Activated T-cell treated with anti-CD3 and anti-CD28 coated beads for 48 hours (primary cell): ENCODE measurements around the gene PDE11A.

Experiments
- DNase-seq: peaks from one replicate; pipeline ENCODE4 v3.0.0-alpha.2; 2020; ENCODE audit warnings: low read depth

PDE11A gene

DNA sequence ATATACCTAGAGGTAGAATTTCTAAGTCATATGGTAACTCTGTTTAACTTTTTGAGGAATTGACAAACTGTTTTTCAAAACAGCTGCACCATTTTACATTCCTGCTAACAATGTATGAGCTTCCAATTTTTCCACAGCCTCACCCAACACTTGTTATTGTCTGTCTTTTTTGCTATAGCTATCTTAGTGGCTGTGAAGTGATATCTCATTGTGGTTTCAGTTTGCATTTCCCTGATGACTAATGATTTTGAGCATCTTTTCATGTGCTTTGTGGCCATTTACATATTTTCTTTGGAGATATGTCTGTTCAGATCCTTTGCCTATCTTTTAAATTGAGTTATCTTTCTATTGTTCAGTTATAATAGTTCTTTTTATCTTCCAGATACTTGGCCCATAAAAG is 406.2 kb downstream of the PDE11A start:
- DNase-seq = no peak

DNA sequence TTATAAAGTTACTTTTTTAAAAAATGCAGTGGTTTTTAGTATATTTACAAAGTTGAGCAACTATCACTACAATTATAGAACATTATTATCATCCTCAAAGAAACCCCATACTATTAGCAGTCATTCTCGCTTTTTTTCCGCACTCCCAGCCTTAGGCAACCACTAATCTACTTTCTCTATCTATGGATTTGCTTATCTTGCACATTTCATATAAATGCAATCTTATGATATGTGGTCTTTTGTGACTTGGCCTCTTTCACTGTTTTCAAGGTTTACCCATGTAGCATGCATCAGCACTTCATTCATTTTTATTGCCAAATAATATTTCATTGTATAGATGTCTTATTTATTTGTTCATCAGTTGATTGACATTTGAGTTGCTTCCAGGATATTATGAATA is 406.6 kb downstream of the PDE11A start:
- no peak for DNase-seq

GRCh38 chr2:177665328-177665727 is 407.2 kb downstream of the PDE11A start:
- DNase-seq = no peak

GRCh38 chr2:177662895-177663294 is 409.7 kb downstream of the PDE11A start:
- no peak for DNase-seq

- no peak for DNase-seq
These were observed 411.8 kb downstream of the PDE11A start for GRCh38 chr2:177660742-177661141.

- no peak for DNase-seq
These were observed 414.3 kb downstream of the PDE11A start for GRCh38 chr2:177658309-177658708.

DNA sequence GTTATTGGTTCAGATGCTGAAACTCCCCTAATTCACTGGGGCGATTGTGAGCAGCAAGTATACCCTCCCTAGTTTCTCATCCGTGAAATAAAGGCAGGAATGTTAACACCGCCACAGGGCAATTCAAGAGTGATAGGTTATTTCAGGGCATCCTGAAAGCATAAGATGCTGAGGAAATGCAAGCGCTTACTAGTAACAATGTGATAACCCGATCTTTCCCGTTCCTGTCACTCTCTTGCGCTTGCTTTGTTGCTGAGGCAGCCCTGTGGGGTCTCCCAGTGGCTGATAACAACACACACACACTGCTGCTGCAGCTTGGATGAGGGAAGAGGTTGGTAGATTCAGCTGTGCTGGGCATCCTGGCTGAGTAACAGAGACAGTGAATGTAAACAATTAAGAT is 420.7 kb downstream of the PDE11A start:
- DNase-seq = no peak

DNA sequence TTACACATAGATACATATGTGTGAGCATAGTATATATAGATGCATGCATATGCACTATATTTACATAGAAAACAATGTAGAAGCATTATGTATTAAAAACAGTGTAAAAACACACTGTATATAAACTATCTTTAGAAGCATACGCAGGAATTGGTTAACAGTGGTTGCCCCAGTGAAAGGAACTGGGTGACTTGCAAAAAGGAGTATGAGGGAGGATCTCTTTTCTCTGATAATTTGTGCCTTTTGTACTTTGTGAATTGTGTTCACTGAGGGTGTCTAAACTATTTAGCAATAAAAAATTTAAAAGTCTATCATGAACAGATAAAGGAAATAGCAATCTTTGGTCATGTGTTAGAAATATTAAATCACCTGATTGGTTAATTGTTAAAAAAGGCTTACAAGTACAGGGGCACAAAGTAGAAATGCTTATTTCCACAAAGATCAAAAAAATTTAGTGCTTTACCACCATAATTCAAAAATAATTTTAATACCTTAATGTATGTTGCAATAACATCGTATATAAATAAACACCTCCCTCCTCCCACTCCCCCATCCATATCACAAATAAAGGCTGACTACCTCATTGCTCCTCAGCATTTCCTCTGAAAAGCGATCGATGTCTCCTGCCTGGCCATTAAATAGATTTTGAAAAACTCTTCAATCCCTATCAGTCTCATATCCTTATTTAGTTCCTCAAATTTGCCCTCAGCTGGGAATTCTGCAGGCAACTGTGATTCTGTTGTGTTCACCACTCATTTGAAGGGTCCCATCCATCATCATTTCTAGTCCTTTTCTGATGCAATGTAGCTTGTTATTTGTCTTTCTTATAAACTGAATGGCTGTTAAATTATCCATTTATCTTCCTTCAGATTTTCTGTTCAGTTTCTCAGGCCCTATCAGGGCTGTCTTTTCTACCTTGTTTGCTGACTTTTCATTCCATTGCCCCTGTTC is 422.7 kb downstream of the PDE11A start:
- DNase-seq = no peak

DNA sequence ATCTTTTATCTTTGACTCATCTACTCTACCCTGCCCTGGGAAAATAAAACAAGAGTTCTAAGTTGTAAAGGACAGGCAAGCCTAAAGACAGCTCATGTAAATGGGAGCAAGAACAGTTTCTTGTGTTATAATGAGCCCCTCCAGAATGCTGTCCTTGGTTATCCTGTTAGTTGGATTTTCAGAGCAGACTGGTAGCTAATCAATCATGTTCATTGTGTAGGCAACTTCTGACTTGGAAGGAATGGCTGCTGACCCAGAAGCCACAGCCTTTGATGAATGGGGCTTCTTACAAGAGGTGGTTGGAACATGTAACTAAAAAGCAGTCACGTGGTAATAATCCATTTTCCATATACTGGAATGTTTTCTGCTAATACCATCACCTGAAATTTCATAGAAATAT is 425.8 kb downstream of the PDE11A start:
- DNase-seq = no peak

GRCh38 chr2:177646241-177646640 is 426.3 kb downstream of the PDE11A start:
- DNase-seq = no peak

DNA sequence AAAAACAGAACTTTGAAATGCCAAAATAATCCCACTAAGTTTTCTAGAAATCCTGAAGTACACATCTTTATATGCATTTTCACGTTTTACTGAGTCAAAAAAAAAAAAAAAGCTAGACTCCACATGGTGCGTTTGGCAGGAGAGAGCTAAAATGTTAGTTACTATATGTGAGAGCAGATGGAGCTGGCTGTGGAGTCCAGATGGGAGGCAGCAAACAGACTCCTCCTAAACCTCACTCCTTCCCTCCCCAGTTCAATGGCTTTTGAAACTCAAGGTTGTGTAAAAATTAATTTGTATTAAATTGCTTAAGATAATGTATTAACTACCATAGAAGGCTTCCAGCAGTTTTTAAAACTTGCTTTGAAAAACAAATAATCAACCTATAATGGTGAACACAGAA is 431.2 kb downstream of the PDE11A start:
- no peak for DNase-seq

- DNase-seq = no peak
These were observed 432.2 kb downstream of the PDE11A start for GRCh38 chr2:177640423-177640822.

DNA sequence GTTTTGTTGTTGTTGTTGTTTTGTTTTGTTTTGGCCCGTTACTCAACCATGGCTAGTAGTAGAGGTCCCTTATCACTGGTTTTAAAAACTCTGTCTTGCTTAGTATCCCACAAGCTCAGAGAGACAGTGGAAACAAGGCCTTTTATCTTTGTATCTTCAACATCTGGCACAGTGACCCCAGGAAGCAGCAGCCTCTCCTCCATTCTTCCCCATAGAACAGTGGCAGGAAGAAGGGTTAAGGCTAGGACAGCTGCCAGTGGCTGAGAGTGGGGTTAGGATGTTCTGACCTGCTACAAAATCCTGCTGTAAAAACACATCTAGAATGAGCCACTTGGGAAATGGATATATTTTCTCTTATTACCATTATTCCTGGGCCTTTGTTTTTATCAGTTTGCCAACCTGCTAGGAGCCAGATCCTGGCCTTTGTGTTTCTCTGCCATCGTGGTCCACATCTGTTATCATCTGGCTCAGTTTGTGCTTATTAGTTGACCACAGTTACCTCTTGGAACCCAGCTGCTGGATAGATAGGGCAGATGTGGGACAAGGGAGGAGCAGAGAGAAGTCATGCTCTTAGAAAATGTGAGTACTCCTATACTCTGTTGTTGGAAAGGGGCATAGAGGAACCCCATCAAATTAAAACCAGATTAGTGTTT is 433.2 kb downstream of the PDE11A start:
- no peak for DNase-seq

DNA sequence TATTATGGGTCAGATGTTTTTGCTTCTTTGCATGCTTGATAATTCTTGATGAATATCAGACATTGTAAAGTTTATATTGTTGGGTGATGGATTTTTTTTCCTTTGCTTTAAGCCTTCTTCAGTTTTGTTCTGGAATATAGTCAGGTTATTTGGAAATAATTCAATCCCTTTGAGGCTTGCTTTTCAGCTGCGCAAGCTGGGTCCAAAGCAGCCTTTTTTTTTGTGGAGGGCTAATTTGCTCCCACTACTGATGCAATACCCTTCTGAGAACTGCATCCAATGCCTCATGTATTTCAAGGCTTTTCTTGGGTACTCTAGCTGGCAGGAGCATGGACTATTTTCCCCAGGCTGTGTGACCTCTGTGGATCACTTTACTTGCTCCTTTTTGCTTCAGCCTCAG is 434.1 kb downstream of the PDE11A start:
- no peak for DNase-seq

DNA sequence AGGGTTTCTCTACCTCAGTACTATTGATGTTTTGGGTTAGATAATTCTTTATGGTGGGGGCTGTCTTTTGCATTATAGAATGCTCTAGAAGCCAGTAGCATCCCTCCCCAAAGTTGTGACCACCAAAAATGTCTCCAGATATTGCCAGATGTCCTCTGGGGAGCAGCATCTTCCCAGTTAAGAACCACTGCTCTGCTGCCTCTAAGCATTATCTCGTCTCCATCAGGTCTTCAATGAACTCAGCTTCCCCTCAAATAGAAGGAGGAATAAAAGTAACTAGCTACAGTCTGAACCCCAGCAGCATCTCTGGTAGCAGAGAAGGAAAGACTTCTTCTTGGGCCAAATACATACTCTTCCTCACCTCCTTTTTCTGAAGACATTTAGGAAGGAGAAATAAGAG is 435.9 kb downstream of the PDE11A start:
- DNase-seq = no peak

DNA sequence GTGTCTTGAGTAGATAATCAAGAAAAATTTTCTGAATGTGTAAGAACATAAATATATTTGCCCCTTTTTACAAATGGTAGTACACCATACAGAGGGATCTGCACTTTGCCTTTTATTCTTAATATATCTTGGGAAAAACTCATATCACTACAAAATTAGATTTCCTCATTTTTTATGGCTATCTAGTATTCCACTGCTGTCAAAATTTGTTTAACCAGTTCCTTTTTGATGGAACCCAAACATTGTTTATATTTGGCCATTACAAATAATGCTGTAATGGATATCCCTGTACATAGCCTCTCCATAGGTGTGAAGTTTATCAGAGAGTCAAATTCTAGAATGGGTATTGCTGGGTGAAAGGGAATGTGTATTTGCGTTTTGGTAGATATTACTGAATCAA is 436.9 kb downstream of the PDE11A start:
- no peak for DNase-seq

DNA sequence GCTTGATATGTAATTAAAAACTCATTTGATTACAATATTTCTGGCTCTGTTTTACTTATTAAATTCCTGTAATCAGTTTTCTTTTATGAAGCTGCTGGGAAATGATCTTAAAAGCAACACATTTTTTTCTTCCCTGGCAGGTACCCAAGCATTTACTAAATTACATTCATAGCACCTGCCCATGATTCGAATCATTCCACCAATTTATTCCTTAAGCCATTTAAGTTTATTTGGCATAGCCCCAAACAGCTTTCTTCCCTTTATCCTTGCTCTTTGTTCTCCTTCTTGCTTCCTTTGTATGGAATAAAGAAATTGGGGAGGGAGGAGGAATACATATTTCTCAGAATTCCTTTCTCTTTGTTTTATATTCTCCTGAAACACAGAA is 438.7 kb downstream of the PDE11A start:
- DNase-seq = no peak

DNA sequence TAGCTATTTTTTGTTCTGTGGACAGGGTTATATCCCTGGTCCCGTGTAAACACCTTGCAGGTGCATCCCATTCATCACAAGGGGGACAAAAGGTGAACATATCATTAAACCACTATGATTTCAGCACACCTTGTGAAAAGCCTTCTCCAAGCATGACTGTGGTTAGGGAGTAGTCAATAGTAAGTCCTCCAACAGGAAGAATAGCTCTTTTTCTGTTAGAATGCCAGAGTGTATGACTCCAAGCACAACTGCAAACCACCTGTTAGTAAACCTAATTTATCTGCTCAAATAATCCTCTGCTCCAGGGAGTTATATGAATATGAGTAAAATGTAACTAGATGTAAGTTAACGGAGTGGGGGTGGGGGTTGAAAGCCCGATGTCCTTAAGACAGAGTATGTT is 439.5 kb downstream of the PDE11A start:
- no peak for DNase-seq

- no peak for DNase-seq
These were observed 440.9 kb downstream of the PDE11A start for GRCh38 chr2:177631680-177632079.

- DNase-seq = no peak
These were observed 443.1 kb downstream of the PDE11A start for GRCh38 chr2:177629357-177630024.

GRCh38 chr2:177628831-177629230 is 443.7 kb downstream of the PDE11A start:
- DNase-seq = no peak

GRCh38 chr2:177625744-177626650 is 446.6 kb downstream of the PDE11A start:
- no peak for DNase-seq
